Ishikawa (cell line): ENCODE measurements around the gene CISH.

ENCODE experiments used
- CEBPB ChIP-seq: IDR thresholded peaks from 2 replicates; pipeline ENCODE4 v1.6.1; 2012
- CREB1 ChIP-seq: IDR thresholded peaks from 2 replicates; pipeline ENCODE4 v1.6.1; 2012; ENCODE audit warnings: low read depth
- EP300 ChIP-seq: IDR thresholded peaks from 2 replicates; pipeline ENCODE4 v1.6.1; 2012; ENCODE audit warnings: borderline replicate concordance
- TAF1 ChIP-seq: IDR thresholded peaks from 2 replicates; pipeline ENCODE4 v1.6.1; 2012; ENCODE audit warnings: low read depth, mild to moderate bottlenecking
- TCF12 ChIP-seq: IDR thresholded peaks from 2 replicates; pipeline ENCODE4 v1.6.1; 2012; ENCODE audit warnings: low read depth
- TEAD4 ChIP-seq: IDR thresholded peaks from 2 replicates; pipeline ENCODE4 v1.6.1; 2012
- USF1 ChIP-seq: IDR thresholded peaks from 2 replicates; pipeline ENCODE4 v1.6.1; 2012
- YY1 ChIP-seq: IDR thresholded peaks from 2 replicates; pipeline ENCODE4 v1.6.1; 2012; ENCODE audit warnings: low read depth
- TF ChIP-seq, protein P1 (sequence below): IDR thresholded peaks from 2 replicates; pipeline ENCODE4 v1.6.1; 2012; ENCODE audit warnings: low read depth, mild to moderate bottlenecking

GRCh38 chr3:50633230-50633790, 21.7 kb upstream of the CISH start:
- no peak for TF ChIP-seq YY1
- TF ChIP-seq CREB1: no peak
- TF ChIP-seq USF1: no peak
- TF ChIP-seq, protein P1, sequence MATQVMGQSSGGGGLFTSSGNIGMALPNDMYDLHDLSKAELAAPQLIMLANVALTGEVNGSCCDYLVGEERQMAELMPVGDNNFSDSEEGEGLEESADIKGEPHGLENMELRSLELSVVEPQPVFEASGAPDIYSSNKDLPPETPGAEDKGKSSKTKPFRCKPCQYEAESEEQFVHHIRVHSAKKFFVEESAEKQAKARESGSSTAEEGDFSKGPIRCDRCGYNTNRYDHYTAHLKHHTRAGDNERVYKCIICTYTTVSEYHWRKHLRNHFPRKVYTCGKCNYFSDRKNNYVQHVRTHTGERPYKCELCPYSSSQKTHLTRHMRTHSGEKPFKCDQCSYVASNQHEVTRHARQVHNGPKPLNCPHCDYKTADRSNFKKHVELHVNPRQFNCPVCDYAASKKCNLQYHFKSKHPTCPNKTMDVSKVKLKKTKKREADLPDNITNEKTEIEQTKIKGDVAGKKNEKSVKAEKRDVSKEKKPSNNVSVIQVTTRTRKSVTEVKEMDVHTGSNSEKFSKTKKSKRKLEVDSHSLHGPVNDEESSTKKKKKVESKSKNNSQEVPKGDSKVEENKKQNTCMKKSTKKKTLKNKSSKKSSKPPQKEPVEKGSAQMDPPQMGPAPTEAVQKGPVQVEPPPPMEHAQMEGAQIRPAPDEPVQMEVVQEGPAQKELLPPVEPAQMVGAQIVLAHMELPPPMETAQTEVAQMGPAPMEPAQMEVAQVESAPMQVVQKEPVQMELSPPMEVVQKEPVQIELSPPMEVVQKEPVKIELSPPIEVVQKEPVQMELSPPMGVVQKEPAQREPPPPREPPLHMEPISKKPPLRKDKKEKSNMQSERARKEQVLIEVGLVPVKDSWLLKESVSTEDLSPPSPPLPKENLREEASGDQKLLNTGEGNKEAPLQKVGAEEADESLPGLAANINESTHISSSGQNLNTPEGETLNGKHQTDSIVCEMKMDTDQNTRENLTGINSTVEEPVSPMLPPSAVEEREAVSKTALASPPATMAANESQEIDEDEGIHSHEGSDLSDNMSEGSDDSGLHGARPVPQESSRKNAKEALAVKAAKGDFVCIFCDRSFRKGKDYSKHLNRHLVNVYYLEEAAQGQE: no peak
- no peak for TF ChIP-seq CEBPB
- TF ChIP-seq TEAD4: no peak
- TF ChIP-seq EP300: no peak
- TF ChIP-seq TCF12: no peak
- TF ChIP-seq TAF1: no peak
